ENCODE measurements around the gene BCAR1. TPM values are rescaled to one million over a fixed set of nuclear protein-coding genes. Genes with fewer than 3 reads are reported as not detected.

BCAR1 gene
- total RNA-seq, 8 experiments from 2014 or later = 14.5 to 38.4 (median 22.2) TPM

DNA sequence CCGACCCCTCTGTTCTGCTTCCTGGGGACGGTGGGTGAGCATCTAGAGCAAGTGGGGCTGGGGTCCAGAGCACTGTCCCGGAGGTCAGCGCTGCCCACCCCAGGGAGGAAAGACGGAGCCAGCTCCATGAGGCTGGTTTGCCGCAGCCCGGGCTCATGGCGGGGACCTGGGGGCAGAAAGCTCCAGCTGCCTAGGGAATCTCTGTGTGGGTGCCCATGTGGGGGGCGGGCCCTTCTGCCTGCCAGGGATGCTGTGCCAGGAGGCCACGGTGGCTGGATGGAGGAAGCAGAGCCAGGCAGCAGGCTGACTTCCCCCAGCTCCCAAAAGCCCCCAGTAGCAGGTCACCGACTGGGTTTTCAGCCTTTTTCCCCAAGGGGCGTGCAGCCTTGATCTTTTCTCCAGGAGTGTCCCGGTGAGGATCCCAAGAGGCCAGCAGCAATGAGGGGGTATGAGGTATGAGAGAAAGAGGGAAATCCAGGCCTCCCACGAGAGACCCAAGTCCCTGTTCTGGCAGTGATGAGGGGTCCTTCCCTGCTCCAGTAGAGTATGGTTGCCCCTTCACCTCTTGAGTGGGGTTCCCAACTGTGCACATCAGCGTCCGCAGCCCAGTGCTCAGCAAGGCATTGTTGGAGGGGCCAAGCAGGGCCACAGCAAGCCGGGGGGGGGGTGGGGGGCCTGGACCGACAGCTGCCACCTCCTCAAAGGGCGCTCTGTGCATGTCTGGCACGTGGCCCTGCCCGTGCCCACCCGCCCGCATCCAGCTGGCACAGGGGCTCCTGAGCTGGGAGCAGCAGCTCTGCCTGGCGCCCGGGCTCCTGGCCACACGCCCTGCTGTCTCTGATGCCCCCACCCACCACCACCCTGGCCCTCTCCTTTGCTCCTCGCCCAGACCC is 15.6 kb upstream of the BCAR1 start:
- Histone ChIP-seq H3K4me3 (peak overlapping the region in 2 of 5 donors; percentile 98 to 99), H3K4me1 (replicated peaks in 1 of 2) (peaks cover 22 to 31% of the 10 kb centered on the region in 2 donors), H3K27ac (no peak overlapping the region)
- in situ Hi-C loops (cut with MboI; ENCODE audit: low pct_unique_long_range_greater_than_20kb in 2 of 9, low sequenced_read_pairs in 9 of 9, unreplicated experiment in 9 of 9) = no loop called here
- WGBS, 10 experiments = 80 to 90% methylated on average over 1 to 2 of the region's 27 CpGs; no CpG with 5 or more reads in 8 of the 10 experiments
- no peak for ATAC-seq (replicated peaks in 6 of 8)

DNA sequence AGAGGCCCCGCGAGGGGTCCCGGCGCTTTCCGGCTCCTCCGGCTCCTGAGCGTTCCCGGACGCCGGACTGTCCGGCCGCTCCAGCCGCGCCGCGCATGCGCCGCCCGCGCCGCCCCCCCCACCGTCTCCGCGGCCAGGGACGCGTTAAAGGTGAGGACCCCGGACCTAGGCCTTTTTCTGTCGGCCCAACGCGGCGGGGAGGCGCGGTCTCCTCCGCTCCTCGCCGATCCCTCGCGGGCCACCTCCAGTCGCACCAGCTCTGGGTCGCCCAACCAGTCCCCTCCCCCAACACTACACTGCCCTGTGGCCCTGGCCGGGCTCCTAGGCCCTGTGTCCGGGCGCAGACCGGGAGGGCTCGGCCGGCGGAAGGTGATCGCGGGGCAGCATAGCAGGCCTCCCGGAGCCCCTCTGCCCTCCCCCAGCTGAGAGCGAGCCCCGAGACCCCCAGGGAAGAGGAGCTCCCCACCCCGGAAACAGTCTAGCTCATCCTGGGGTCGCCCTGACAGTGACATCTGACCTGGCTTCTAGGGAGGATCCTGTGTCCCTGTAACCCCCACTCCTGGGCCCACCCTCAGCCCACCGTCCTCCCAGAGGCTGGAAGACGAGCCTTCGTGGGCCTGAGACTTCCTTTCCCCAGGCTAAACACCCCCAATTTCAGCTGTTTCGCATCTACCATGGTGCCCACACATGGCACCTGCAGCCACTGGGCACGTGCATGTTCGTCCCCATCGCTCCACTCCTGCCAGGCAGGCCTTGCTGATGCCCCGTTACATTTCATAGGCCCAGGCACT is 14.7 kb upstream of the BCAR1 start:
- peak; percentile 59 to 87 (median 82) for ATAC-seq (replicated peaks in 6 of 8)
- Histone ChIP-seq H3K4me3 (peak overlapping the region; percentile 68 to 99 (median 94)), H3K4me1 (replicated peaks in 1 of 2) (peaks cover 17 to 26% of the 10 kb centered on the region in 2 donors), H3K27ac (peak overlapping the region; percentile 76 to 80)
- 0 to 36% (median 3%) methylated on average over 1 to 7 of the region's 62 CpGs; no CpG with 5 or more reads in 6 of the 10 experiments for WGBS, 10 experiments
- in situ Hi-C loops (cut with MboI; ENCODE audit: low pct_unique_long_range_greater_than_20kb in 2 of 9, low sequenced_read_pairs in 9 of 9, unreplicated experiment in 9 of 9) = no loop called here

DNA sequence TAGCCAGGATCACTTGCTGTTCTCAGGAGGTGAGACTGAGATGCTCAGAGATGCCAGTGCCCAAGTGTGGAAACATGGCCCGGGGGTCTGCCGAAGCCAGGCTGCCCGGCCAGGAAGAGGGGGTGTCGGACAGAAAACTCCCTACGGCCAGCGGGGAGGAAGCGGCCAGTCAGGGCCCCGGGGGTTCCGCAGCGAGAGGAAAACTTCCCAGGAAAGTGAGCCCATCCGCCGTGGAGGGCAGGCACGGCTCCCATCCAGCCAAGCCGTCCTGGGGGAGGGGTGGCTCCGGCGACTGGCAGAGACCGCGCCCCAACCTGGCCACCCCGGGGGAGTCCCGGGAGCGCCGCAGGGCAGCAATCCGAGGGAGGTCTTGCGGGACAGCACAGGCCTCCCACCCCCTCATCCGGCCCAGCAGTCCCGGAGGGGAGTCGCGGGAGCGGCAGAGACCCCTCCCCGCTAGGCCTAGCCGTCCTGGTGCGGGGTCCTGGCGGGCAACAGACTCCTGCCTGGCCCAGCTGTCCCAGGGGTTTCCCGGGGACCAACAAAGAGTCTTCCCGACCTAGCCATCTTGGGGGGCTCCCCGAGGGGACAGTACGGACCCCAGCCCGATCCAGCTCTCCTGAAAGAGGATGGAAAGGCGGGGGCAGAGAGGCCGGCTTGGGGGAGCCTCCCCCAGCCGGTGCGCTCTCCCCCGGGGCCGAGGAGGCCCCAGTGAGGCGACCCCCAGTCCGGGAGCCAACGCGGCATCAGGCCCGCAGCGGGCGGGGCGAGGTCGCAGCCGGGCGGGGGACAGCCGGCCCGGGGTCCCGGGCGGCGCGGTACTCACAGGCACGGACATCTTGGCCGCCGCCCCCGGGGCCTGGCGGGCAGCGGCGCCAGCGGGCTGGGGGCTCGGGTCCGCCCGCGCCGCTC is 13.8 kb upstream of the BCAR1 start:
- WGBS, 10 experiments = 0% methylated on average over 2 to 6 of the region's 74 CpGs; no CpG with 5 or more reads in 4 of the 10 experiments
- H3K4me1 ChIP-seq (replicated peaks in 1 of 2) = peaks cover 17 to 26% of the 10 kb centered on the region in 2 donors
- in situ Hi-C loops (cut with MboI; ENCODE audit: low pct_unique_long_range_greater_than_20kb in 2 of 9, low sequenced_read_pairs in 9 of 9, unreplicated experiment in 9 of 9) = no loop called here

DNA sequence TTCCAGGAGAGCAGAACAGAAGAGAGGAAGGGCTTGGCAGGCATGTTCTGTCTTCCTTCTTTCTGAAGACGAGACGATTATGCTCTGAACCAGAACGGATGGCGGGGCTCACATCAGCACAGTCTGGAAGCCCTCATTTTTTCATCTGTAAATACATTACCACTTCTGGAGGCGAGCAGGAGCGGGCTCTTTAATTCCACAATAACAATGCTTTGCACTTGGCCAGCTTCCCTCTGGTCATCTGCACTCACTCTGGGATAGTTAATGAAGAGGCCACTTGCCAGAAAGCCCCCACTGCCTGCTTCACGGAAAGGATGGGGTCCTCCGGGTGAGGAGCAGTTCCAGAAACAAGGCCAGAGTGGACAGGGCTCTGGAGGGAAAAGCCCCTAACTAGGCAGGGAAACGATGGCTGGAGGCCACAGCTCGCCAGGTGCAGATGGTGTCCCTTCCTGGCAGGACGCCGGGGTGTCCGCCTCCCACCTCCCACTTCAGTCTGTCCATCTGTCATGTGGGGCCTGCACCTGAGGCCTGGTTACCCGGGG is 13.1 kb upstream of the BCAR1 start:
- H3K4me1 ChIP-seq (replicated peaks in 1 of 2) = peaks cover 17 to 26% of the 10 kb centered on the region in 2 donors
- H3K4me3 ChIP-seq = peak overlapping the region; percentile 68 to 99 (median 94)
- peak in 4 of 8 experiments; percentile 2 to 6 (median 4) for ATAC-seq (replicated peaks in 6 of 8)
- in situ Hi-C loops (cut with MboI; ENCODE audit: low pct_unique_long_range_greater_than_20kb in 2 of 9, low sequenced_read_pairs in 9 of 9, unreplicated experiment in 9 of 9) = no loop called here
- no peak overlapping the region for H3K27ac ChIP-seq
- 6 to 45% (median 17%) methylated on average over 2 to 9 of the region's 14 CpGs; no CpG with 5 or more reads in 3 of the 10 experiments for WGBS, 10 experiments

More for the DNA sequence above, 13.8 kb upstream of the BCAR1 start:
- Histone ChIP-seq H3K27ac (peak overlapping the region; percentile 76 to 80), H3K4me3 (peak overlapping the region; percentile 68 to 99 (median 94))
- peak; percentile 7 to 33 (median 20) for ATAC-seq (replicated peaks in 6 of 8)

DNA sequence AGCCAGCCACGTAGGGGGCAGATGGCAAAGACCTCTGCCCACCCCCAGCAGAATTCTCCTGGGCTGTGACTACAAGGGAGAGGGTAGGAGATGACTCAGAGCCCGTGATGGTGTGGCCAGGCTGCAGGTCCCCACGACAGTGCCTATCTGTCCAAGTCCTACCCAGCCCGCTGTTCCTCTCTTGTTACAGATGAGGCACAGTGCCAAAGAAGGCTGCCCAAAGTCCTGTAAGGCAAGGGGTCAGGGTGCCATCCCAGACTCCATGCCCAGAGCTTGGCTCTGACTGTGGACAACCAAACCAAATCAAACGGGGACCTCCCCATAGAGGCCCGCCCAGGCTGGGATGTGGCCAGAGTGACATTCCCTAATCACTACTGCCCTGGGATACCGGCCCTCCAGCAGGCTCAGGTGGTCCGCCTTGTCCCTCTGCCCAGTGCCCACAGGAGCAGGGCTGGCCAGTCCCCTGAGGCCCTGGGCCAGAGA is 12.6 kb upstream of the BCAR1 start:
- peaks cover 17 to 26% of the 10 kb centered on the region in 2 donors for H3K4me1 ChIP-seq (replicated peaks in 1 of 2)
- in situ Hi-C loops (cut with MboI; ENCODE audit: low pct_unique_long_range_greater_than_20kb in 2 of 9, low sequenced_read_pairs in 9 of 9, unreplicated experiment in 9 of 9) = no loop called here
- no peak overlapping the region for H3K27ac ChIP-seq
- WGBS, 10 experiments = 3 to 76% (median 51%) methylated on average over 1 to 5 of the region's 8 CpGs; no CpG with 5 or more reads in 5 of the 10 experiments
- peak in 2 of 8 experiments; percentile 4 to 27 for ATAC-seq (replicated peaks in 6 of 8)
- peak overlapping the region in 4 of 5 donors; percentile 68 to 99 (median 92) for H3K4me3 ChIP-seq

DNA sequence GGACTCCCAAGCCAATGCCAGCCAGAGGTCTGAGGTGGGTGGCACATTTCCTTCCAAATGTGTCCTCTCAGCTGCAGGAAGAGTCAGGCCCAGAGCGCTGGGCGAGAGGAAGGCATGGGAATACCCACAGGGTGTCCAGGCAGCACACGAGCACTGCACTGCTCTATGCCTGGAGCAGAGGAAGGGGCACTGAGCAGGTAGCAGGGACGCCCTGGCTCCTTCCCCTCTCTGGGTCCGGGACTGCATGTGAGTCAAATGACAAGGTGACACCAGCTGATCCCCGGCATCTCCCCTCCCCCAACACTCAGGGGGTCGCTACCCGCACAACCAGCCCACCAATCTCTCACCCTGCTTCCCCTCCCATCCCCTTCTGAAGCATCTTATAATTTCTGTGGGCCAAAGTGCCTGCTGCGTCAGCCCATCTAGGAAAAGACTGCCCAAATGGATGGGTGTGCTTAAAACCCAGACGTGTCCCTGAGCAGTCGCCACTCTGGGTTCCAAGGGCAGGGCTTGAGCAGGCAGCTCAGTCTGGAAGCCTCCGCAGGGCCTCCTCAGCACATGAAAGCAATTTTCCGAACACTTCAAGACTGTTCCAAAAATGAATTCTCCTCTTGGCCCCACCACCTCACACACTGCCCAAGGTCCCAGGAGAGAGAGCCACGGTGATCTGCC is 12.0 kb upstream of the BCAR1 start:
- Histone ChIP-seq H3K4me3 (peak overlapping the region in 1 of 5 donors; percentile 98), H3K4me1 (replicated peaks in 1 of 2) (peaks cover 20 to 26% of the 10 kb centered on the region in 2 donors), H3K27ac (no peak overlapping the region)
- 0 to 100% (median 85%) methylated on average over 1 to 6 of the region's 14 CpGs; no CpG with 5 or more reads in 7 of the 10 experiments for WGBS, 10 experiments
- in situ Hi-C loops (cut with MboI; ENCODE audit: low pct_unique_long_range_greater_than_20kb in 2 of 9, low sequenced_read_pairs in 9 of 9, unreplicated experiment in 9 of 9) = no loop called here
- peak in 1 of 8 experiments; percentile 8 for ATAC-seq (replicated peaks in 6 of 8)

DNA sequence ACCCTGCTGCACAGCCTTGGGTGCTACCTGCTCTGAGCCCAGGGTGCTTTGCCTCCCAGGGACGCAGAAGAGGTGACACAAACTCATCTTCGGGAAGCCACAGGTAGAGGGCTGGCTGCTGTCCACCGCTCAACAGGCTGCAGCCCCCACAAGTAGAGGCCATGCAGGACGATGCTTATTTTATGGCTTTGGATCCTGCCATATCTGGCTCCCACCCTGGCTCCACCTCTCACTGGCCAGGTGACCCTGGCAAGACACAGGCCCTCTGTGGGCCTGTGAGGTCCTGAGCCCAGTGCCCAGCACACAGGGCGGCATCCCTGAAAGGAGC is 11.3 kb upstream of the BCAR1 start:
- Histone ChIP-seq H3K4me1 (replicated peaks in 1 of 2) (peaks cover 26 to 27% of the 10 kb centered on the region in 2 donors), H3K27ac (no peak overlapping the region), H3K4me3 (no peak overlapping the region)
- ATAC-seq (replicated peaks in 6 of 8) = no peak
- 60 to 100% (median 76%) methylated on average over 1 to 2 of the region's 5 CpGs; no CpG with 5 or more reads in 6 of the 10 experiments for WGBS, 10 experiments
- in situ Hi-C loops (cut with MboI; ENCODE audit: low pct_unique_long_range_greater_than_20kb in 2 of 9, low sequenced_read_pairs in 9 of 9, unreplicated experiment in 9 of 9) = no loop called here

DNA sequence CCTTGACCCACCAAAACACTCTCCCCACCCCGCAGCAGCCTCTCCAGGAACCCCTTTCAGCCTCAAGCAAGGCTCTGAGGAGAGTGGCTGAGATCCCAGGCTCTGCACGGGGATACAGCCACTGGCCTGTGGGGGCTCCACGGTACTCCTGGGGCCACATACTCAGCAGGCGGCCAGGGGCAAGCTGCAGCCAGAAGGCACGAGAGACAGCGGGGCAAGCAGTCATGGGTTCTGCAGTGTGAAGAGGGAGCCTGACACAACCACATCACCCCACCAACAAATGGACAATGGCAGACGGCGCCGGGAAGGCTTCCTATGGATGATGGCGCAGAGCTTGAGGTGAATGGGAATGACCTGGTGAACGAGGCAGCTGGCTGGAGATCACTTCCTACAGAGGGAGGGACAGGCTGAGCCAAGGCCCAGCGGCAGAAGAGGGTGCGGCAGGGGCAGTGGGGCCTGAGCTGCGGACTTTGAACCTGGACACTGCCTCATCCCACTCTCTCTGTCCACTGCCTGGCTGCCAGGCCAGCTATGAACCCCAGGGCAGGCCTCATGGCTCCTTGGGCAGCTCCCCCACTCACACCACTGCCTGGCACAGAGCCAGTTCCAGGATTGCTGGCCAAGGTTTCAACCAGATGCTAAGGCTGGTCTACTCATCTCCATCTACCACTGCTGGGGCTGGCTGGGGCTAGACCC is 10.8 kb upstream of the BCAR1 start:
- ATAC-seq (replicated peaks in 6 of 8) = peak in 1 of 8 experiments; percentile 7
- Histone ChIP-seq H3K4me3 (no peak overlapping the region), H3K27ac (no peak overlapping the region), H3K4me1 (replicated peaks in 1 of 2) (peaks cover 32% of the 10 kb centered on the region in 2 donors)
- in situ Hi-C loops (cut with MboI; ENCODE audit: low pct_unique_long_range_greater_than_20kb in 2 of 9, low sequenced_read_pairs in 9 of 9, unreplicated experiment in 9 of 9) = no loop called here
- WGBS, 10 experiments = 67 to 100% (median 90%) methylated on average over 1 to 12 of the region's 14 CpGs; no CpG with 5 or more reads in 4 of the 10 experiments

DNA sequence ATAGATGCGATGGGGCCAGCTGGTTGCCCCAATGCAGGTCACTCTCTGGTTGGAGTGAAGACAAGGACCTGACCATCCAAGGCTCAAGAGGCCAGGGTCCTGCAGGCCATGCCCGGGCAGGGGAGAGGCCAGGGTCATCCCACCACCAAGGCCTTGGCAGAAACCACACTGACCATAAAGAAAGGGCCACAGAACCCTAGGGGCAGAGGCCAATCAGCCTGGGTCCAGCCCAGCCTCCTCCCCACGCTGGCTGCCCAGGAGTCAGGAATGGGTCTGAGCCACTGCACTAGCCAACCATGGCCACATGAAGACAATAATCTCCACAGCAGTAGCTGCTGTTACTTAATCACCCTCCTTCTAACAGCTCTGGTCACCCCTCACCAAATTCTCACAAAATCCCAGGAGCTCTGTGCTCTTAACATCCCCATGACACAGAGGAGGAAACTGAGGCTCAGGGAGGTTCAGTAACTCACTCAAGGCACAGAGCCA is 10.2 kb upstream of the BCAR1 start:
- no peak overlapping the region for H3K4me3 ChIP-seq
- H3K27ac ChIP-seq = no peak overlapping the region
- WGBS, 10 experiments = 67 to 100% (median 83%) methylated on average over 1 to 3 of the region's 3 CpGs; no CpG with 5 or more reads in 5 of the 10 experiments
- no peak for ATAC-seq (replicated peaks in 6 of 8)
- in situ Hi-C loops (cut with MboI; ENCODE audit: low pct_unique_long_range_greater_than_20kb in 2 of 9, low sequenced_read_pairs in 9 of 9, unreplicated experiment in 9 of 9) = no loop called here
- H3K4me1 ChIP-seq (replicated peaks in 1 of 2) = peaks cover 35 to 38% of the 10 kb centered on the region in 2 donors

DNA sequence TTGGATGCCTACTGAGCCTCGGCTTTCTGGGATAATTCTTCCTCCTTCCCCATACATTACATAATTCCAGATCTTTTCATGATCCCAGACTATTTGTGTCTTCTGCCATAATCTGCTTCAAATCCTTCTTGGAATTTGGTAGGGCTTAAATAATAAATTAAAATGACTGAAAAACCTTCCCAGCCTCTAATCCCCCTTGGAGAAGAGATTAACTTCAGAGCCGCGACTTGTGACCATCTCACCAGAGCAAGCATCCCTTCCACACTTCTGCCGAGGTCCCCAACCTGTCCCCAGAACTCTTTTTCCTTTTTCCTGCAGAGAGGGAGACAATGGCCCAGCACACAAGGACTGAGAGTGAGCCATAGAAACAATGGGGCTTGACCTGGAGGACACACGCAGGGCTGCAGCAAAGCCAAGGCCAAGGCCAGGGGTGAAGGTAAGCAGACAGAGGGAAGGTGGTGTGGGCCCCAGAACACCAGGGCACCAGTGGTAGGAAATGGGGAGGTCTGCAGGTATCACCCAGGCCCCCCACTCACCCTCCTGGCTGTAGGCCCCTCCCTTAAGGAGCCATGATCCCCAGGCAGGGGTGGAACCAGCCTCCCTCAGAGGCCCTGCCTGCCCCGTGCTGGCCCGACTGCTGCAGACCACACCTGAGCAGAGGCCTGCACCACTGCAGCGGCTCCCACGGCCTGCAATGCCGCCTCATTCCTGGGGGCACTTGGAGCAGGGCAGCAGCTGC is 9.6 kb upstream of the BCAR1 start:
- in situ Hi-C loops (cut with MboI; ENCODE audit: low pct_unique_long_range_greater_than_20kb in 2 of 9, low sequenced_read_pairs in 9 of 9, unreplicated experiment in 9 of 9) = no loop called here
- Histone ChIP-seq H3K4me1 (replicated peaks in 1 of 2) (peaks cover 36 to 40% of the 10 kb centered on the region in 2 donors), H3K4me3 (no peak overlapping the region), H3K27ac (no peak overlapping the region)
- ATAC-seq (replicated peaks in 6 of 8) = no peak
- WGBS, 10 experiments = 61 to 100% (median 94%) methylated on average over 1 to 5 of the region's 10 CpGs; no CpG with 5 or more reads in 1 of the 10 experiments

Data from motor neuron (in vitro differentiated cells).